ENCODE data around the gene SPTBN1.
A peak's percentile ranks its signal among the peaks of the same experiment; 100 is the strongest.
"Not testable (repeated sequence)": the region's sequence is repeated elsewhere in the genome, so short reads cannot be mapped to it uniquely, and the experiment has no call there.

SPTBN1 gene

GRCh38 chr2:54504866-54505265 is 48.7 kb downstream of the SPTBN1 start:
- no peak for FAIRE-seq

DNA sequence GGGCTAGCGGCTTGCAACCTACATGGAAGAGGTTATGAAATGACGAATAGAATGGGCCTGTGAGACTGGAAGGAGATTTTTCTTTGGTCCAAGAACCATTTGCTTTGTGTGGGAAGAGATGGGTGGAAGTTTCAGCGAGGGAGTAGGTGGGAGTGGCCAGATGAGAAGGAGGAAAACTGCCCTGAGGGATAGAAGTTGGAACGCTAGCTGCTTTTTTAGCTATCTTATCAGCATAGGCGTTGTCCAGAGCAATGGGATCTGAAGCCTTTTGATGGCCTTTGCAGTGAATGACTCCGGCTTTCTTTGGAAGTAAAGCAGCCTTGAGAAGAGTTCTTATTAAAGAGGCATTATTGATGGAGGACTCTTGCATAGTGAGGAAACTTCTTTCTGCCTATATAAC is 52.4 kb downstream of the SPTBN1 start:
- no peak for FAIRE-seq

DNA sequence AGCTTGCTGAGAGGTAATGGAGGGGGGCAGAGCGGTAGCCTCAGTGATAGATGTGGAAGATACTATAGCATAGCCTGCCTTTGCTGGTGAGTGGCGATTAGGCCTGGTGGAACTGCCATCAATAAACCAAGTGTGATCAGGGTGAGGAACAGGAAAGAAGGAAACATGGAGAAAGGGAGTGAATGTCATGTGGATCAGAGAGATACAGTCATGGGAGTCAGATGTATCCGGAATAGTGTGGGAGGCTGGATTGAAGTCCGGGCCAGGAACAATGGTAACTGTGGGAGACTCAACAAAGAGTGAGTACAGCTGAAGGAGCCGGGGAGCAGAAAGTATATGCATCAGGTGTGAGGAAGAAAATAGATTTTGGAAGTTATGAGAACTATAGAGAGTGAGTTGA is 52.9 kb downstream of the SPTBN1 start:
- not testable (repeated sequence) for FAIRE-seq

- no peak for FAIRE-seq
Measured at GRCh38 chr2:54510916-54511315, 54.8 kb downstream of the SPTBN1 start.

DNA sequence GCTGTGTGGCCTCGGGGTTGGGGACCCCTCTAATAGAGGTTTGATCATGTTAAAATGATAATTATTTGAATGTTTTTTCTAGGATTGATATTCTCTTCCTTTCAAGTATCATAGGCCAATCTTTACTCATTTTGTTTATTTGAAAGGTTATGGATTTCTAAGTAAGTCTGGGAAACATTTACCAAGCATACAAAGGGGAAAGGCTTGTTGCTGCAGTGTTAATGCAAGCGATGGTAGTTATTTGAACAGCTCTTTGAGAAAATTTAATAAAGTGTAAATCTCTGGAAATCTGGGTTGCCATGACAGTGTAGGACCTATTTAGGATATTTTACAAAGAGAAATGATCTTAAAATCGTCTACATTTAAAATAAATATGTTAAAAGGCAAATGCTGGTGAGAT is 56.1 kb downstream of the SPTBN1 start:
- no peak for FAIRE-seq

GRCh38 chr2:54512663-54513362 is 56.7 kb downstream of the SPTBN1 start:
- FAIRE-seq: no peak

- no peak for FAIRE-seq
Measured at GRCh38 chr2:54513363-54513715, 57.2 kb downstream of the SPTBN1 start.

DNA sequence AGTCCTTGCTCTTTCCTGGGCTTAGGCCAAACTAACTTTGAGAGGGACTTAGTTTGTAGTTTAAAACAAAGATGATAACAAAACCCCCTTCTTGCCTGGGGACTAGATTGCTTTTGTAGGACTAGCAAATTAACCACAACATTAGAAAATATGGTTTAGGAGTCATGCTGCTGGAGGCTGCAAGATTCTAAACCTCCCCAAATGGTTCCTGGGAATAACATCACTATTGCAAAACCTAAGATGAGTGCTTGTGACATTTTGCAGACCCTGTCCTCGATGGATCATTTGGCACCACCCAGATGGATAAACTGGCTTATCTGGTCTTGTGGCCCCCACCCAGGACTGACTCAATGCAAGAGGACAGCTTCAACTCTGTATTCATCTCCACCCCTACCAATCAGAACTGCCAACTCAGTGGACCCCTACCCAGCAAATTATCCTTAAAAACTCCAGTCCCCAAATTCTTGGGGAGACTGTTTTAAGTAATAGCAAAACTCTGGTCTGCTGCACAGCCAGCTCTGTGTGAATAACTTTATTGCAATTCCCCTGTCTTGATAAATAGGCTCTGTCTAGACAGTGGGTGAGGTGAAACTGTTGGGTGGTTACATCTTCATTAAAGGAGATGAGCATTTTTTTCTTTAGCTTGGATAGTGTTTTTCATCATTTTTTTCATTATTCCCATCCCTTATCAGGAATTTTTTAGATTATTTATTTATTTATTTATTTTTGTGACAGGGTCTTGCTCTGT is 58.9 kb downstream of the SPTBN1 start:
- FAIRE-seq: no peak

- FAIRE-seq: no peak
Measured at GRCh38 chr2:54516842-54517241, 60.7 kb downstream of the SPTBN1 start.

DNA sequence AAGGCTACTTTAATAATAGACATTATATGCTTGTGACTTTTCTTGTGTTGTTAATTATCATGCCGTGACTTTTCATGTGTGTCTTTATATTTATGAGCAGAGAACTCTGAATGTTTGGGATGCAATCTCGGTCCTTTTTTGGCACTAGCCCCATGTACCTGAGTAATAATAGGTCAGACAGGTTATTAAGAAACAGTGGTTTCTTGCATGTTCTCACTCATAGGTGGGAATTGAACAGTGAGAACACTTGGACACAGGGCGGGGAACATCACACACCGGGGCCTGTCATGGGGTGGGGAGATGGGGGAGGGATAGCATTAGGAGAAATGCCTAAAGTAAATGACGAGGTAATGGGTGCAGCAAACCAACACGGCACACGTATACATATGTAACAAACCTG is 61.9 kb downstream of the SPTBN1 start:
- FAIRE-seq: not testable (repeated sequence)

GRCh38 chr2:54518430-54518829 is 62.3 kb downstream of the SPTBN1 start:
- no peak for FAIRE-seq

DNA sequence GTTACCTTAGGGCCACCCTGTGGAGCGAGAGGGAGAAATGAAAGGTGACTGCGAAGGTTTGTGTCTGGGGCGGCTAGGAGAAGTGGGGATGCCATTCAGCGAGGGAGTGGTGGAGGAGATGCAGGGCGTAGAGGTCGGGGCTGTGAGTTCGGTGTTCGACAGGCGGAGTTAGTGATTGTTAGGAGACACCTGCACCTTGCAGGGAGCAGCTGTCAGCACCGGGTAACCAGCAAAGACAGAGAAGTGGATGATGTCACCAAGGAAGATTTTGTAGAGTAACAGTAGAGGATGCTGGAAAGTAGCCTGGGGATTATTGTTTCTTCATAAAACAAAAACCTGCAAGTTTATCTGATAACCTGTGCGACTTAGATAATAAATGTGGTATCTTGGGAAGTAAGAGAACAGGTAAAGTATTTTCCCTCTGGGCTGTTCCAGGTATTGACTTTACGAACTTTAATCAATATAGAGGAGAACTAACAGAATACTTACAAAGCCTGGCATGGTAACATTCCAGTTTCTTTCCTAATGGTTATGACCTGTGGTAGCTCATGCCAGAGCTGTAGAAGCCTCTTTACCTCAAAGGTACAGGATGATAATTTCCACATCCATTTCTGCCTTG is 63.8 kb downstream of the SPTBN1 start:
- FAIRE-seq: no peak

DNA sequence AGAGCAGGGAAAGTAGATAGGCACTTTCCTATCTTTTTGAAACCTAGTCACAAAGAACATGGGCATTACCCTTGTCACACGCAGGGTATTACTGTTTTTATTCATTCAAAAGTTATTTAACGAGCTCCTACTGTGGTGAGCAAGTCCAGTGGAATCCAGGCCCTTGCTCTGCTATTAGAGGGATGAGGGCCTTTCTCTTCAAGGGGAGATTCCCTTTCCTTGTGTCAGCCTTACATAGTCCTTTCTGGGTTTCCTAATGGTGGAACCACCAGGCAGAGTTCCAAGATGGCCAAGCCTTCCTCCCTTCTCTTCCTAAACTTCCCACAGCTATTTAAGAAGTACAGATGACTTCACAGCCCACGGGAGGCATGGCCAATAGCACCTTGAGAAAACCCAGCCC is 64.6 kb downstream of the SPTBN1 start:
- no peak for FAIRE-seq

- peak; percentile 16 for FAIRE-seq
Measured at GRCh38 chr2:54522624-54523281, 66.6 kb downstream of the SPTBN1 start.

- no peak for FAIRE-seq
Measured at GRCh38 chr2:54523324-54523959, 67.3 kb downstream of the SPTBN1 start.

GRCh38 chr2:54524226-54524991 is 68.3 kb downstream of the SPTBN1 start:
- FAIRE-seq: no peak

DNA sequence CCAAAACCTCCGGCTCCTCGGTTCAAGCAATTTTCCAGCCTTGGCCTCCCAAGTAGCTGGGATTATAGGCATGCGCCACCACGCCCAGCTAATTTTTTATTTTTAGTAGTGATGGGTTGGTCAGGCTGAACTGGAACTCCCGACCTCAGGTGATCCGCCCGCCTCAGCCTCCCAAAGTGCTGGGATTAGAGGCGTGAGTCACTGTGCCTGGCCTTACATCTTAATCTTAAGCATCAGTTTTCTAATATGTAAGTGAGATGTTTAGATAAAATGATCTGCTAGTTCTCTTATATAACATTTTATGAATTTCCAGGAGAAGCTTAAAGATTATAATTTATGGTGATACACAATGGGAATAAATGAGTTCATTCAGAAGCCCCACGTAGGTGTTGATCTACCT is 69.2 kb downstream of the SPTBN1 start:
- FAIRE-seq: no peak

DNA sequence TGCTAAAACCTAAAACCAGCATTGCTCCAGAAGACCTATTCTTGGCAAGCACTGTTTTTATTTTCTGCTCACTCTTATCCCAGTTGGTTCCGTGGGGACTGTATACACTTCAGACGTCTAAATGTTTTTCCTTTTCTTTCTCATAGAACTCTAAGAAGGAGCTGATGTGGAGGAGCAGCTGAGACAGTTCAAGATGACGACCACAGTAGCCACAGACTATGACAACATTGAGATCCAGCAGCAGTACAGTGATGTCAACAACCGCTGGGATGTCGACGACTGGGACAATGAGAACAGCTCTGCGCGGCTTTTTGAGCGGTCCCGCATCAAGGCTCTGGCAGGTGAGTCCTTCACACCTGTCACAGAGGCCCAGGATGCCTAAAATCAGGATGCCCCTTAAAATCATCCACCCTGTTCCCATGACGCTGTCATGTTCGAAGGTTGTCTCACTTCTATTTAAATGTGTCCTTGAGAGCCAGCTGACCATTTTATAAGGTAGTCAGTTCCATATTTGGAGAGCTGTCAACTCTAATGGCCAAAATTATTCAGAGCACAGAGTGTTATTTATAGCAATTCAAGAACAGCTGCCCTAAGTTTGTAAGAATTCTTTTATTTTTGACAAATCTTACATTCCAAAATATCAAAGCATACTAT is 70.2 kb downstream of the SPTBN1 start:
- FAIRE-seq: no peak

GRCh38 chr2:54528311-54528955 is 72.3 kb downstream of the SPTBN1 start:
- FAIRE-seq: no peak

DNA sequence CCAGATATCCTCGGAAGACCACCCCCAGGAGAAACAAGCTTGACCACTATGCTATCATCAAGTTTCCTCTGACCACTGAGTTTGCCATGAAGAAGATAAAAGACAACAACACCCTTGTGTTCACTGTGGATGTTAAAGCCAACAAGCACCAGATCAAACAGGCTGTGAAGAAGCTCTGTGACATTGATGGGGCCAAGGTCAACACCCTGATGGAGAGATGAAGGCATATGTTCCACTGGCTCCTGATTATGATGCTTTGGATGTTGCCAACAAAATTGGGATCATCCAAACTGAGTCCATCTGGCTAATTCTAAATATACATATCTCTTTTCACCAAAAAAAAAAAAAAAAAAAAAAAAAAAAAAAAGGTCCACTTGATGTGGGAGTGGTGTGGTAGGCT is 73.4 kb downstream of the SPTBN1 start:
- FAIRE-seq: not testable (repeated sequence)

DNA sequence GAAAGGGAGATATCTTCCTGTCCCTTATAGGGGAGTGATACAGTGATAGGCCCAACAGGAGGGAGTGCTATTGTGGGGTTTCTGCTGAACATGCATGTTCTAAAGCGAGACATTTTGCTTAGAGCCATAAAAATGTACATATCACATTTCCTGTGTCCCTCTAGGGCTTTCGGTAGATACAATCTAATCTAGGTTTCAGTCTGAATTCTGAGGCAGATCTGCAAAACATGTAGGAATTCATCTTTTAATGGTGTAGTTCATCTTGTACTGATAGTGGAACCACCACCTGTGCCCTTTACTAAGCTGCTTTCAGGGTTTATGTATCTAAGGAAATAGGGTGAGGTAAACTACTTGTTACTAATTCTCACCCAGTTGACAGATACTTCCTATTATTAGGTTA is 73.8 kb downstream of the SPTBN1 start:
- no peak for FAIRE-seq
